HCT116 (cell line): ENCODE measurements around the gene PTPRJ.

ENCODE experiments used
- CEBPB ChIP-seq: IDR thresholded peaks from 2 replicates; pipeline ENCODE4 v1.6.1; 2012; ENCODE audit warnings: low read depth
- CTCF ChIP-seq, 3 experiments: fragments of 200-600 bp in 1 of 3; sonication (generic) in 1 of 3; IDR thresholded peaks in 2 of 3; conservative IDR thresholded peaks in 1 of 3; 2 replicates each; pipeline ENCODE4 v1.5.1; 2012 to 2017; ENCODE audit warnings: low read depth in 2 of 3, low read length in 2 of 3, antibody characterized with exemption in 1 of 3, borderline replicate concordance in 1 of 3, control low read depth in 1 of 3, mild to moderate bottlenecking in 1 of 3, mixed read lengths in 1 of 3, mixed run types in 1 of 3, moderate library complexity in 1 of 3; ENCODE audit not compliant: insufficient read depth in 1 of 3
- EGR1 ChIP-seq: IDR thresholded peaks from 2 replicates; pipeline ENCODE4 v1.6.1; 2012; ENCODE audit warnings: low read depth
- ELF1 ChIP-seq: IDR thresholded peaks from 2 replicates; pipeline ENCODE4 v1.6.1; 2012; ENCODE audit warnings: low read depth, borderline replicate concordance
- EZH2 ChIP-seq: fragments of 200-600 bp; sonication (generic); IDR thresholded peaks from 2 replicates; pipeline ENCODE4 v1.6.1; 2017; ENCODE audit warnings: antibody characterized with exemption, mixed run types
- EZH2phosphoT487 ChIP-seq: fragments of 200-600 bp; IDR thresholded peaks from 2 replicates; pipeline ENCODE4 v1.6.1; 2018; ENCODE audit warnings: antibody characterized with exemption, borderline replicate concordance
- MAX ChIP-seq: IDR thresholded peaks from 2 replicates; pipeline ENCODE4 v1.6.1; 2012
- POLR2A ChIP-seq: IDR thresholded peaks from 2 replicates; pipeline ENCODE4 v1.7.0; 2011; ENCODE audit warnings: borderline replicate concordance; ENCODE audit not compliant: insufficient read depth, insufficient read length; ENCODE audit errors: extremely low read depth
- POLR2AphosphoS5 ChIP-seq: IDR thresholded peaks from 2 replicates; pipeline ENCODE4 v1.6.1; 2011; ENCODE audit warnings: mild to moderate bottlenecking, low read depth, low read length, moderate library complexity
- REST ChIP-seq: IDR thresholded peaks from 2 replicates; pipeline ENCODE4 v1.6.1; 2012; ENCODE audit warnings: low read depth
- SIN3A ChIP-seq: IDR thresholded peaks from 2 replicates; pipeline ENCODE4 v1.6.1; 2012; ENCODE audit warnings: low read depth
- TCF7L2 ChIP-seq: IDR thresholded peaks from 2 replicates; pipeline ENCODE4 v1.7.0; 2011; ENCODE audit warnings: borderline replicate concordance, inconsistent platforms; ENCODE audit not compliant: insufficient read depth, insufficient read length; ENCODE audit errors: extremely low read depth
- ZNF274 ChIP-seq: fragments of 200-500 bp; sonication (Bioruptor generic); IDR thresholded peaks from 2 replicates; pipeline ENCODE4 v1.6.1; 2014; ENCODE audit warnings: mild to moderate bottlenecking, low read depth, low read length, inconsistent platforms

- TF ChIP-seq TCF7L2 (no peak), CTCF (IDR thresholded peaks at IDR 0.05 in 2 of 3, conservative IDR thresholded peaks at IDR 0.05 in 1 of 3; ENCODE audit: borderline replicate concordance in 1 of 3, insufficient read depth in 1 of 3, low read depth in 2 of 3, low read length in 2 of 3) (no peak), ELF1 (no peak), EZH2 (no peak), ZNF274 (no peak), SIN3A (peak; percentile 54; the same call in 1 of the 2 replicates), POLR2AphosphoS5 (no peak), EZH2phosphoT487 (no peak), REST (no peak), MAX (0 out of 2 replicates have a peak, but pooled peaks have one; percentile 39), POLR2A (no peak), CEBPB (no peak; the same call in 1 of the 2 replicates), EGR1 (peak; percentile 62)
Measured at GRCh38 chr11:47986742-47987141, 6.4 kb downstream of the PTPRJ start.
